SK-N-SH (cell line): Measurements from ENCODE around the gene WDR7. TPM values are rescaled to one million over a fixed set of nuclear protein-coding genes. Genes with fewer than 3 reads are reported as not detected.

Source experiments
- CTCF ChIA-PET: fragments of 300-600, 350-600 bp; formaldehyde crosslinking; extraction: SDS; loops from one replicate; lab custom pipeline; 2021; lab: Yijun Ruan, JAX
- POLR2A ChIA-PET: fragments of 350-600 bp; sonication (Branson Sonifier 250); formaldehyde crosslinking; extraction: SDS; loops from one replicate; lab custom pipeline; 2020; ENCODE audit warnings: antibody characterized with exemption, inconsistent platforms; lab: Yijun Ruan, JAX
- DNase-seq: peaks from one replicate; pipeline ENCODE4 v3.0.0; 2012
- H2AFZ ChIP-seq: fragments of 200-600 bp; sonication (generic); 2 replicates; pipeline ENCODE4 v1.8.1; 2016; ENCODE audit warnings: antibody characterized with exemption, mild to moderate bottlenecking, low read depth
- H3F3A ChIP-seq: fragments of 200-600 bp; sonication (generic); replicated peaks from 2 replicates; pipeline ENCODE3; 2016; ENCODE audit warnings: antibody characterized with exemption, mild to moderate bottlenecking; ENCODE audit not compliant: insufficient read depth
- H3K27ac ChIP-seq, 2 experiments: fragments of 200-500 bp in 1 of 2; fragments of 200-600 bp in 1 of 2; sonication (Bioruptor generic) in 1 of 2; sonication (generic), shearing (Covaris generic) in 1 of 2; 2 replicates each; pipeline versions ENCODE4 v1.5.1 to v1.6.1; 2014 to 2016; ENCODE audit warnings: low read depth in 2 of 2, inconsistent platforms in 1 of 2, low read length in 1 of 2, mild to moderate bottlenecking in 1 of 2, mixed read lengths in 1 of 2
- H3K27me3 ChIP-seq: fragments of 200-600 bp; sonication (generic), shearing (Covaris generic); 2 replicates; pipeline ENCODE4 v1.6.1; 2016; ENCODE audit warnings: mixed run types; ENCODE audit not compliant: insufficient read depth
- H3K36me3 ChIP-seq, 2 experiments: fragments of 200-500 bp in 1 of 2; fragments of 200-600 bp in 1 of 2; sonication (Bioruptor generic) in 1 of 2; sonication (generic) in 1 of 2; replicated peaks in 1 of 2; 2 replicates each; pipeline versions ENCODE3 to v1.5.1; 2014 to 2016; ENCODE audit warnings: low read length in 1 of 2, mild to moderate bottlenecking in 1 of 2; ENCODE audit not compliant: insufficient read depth in 2 of 2, control insufficient read depth in 1 of 2
- H3K4me1 ChIP-seq, 2 experiments: fragments of 200-500 bp in 1 of 2; fragments of 200-600 bp in 1 of 2; sonication (Bioruptor generic) in 1 of 2; sonication (generic), shearing (Covaris generic) in 1 of 2; 2 replicates each; pipeline versions ENCODE4 v1.5.1 to v1.6.1; 2014 to 2016; ENCODE audit warnings: low read depth in 1 of 2, low read length in 1 of 2, mixed run types in 1 of 2; ENCODE audit not compliant: insufficient read depth in 2 of 2, control insufficient read depth in 1 of 2
- H3K4me2 ChIP-seq: fragments of 200-600 bp; sonication (generic), shearing (Covaris generic); 2 replicates; pipeline ENCODE4 v1.6.1; 2017; ENCODE audit warnings: mixed run types
- H3K4me3 ChIP-seq, 2 experiments: fragments of 200-500 bp in 1 of 2; fragments of 200-600 bp in 1 of 2; sonication (Bioruptor generic) in 1 of 2; sonication (generic), shearing (Covaris generic) in 1 of 2; 2 replicates each; pipeline versions ENCODE4 v1.5.1 to v1.8.1; 2014 to 2016; ENCODE audit warnings: low read depth in 2 of 2, inconsistent platforms in 1 of 2, low read length in 1 of 2, mild to moderate bottlenecking in 1 of 2, mixed read lengths in 1 of 2, moderate library complexity in 1 of 2
- H3K79me2 ChIP-seq: fragments of 200-600 bp; sonication (generic); 2 replicates; pipeline ENCODE4 v1.8.1; 2017; ENCODE audit warnings: mild to moderate bottlenecking; ENCODE audit not compliant: insufficient read depth
- H3K9ac ChIP-seq: fragments of 200-600 bp; sonication (generic); 2 replicates; pipeline ENCODE4 v1.6.1; 2017; ENCODE audit warnings: mixed run types
- H3K9me2 ChIP-seq: fragments of 200-600 bp; sonication (generic); 2 replicates; pipeline ENCODE4 v1.6.1; 2017; ENCODE audit warnings: mixed run types
- H3K9me3 ChIP-seq: fragments of 200-600 bp; sonication (generic); 2 replicates; pipeline ENCODE4 v1.6.1; 2017; ENCODE audit warnings: mixed run types, mild to moderate bottlenecking, moderate library complexity
- H4K20me1 ChIP-seq: fragments of 200-600 bp; sonication (generic); 2 replicates; pipeline ENCODE4 v1.6.1; 2017; ENCODE audit warnings: mild to moderate bottlenecking, mixed run types; ENCODE audit not compliant: insufficient read depth
- CTCF ChIP-seq: fragments of 200-600 bp; sonication (generic); IDR thresholded peaks from 2 replicates; pipeline ENCODE4 v1.6.1; 2017; ENCODE audit warnings: antibody characterized with exemption, mild to moderate bottlenecking, moderate library complexity
- FOXJ3 ChIP-seq: sonication (generic); formaldehyde crosslinking; IDR thresholded peaks from 2 replicates; pipeline ENCODE4 v1.5.1; 2020; ENCODE audit warnings: mild to moderate bottlenecking, missing genetic modification reagents
- MAX ChIP-seq: IDR thresholded peaks from 2 replicates; pipeline ENCODE4 v1.4.0; 2012; ENCODE audit warnings: low read depth
- POLR2AphosphoS5 ChIP-seq: IDR thresholded peaks from 2 replicates; pipeline ENCODE4 v1.6.1; 2012; ENCODE audit warnings: low read depth, low read length
- RAD21 ChIP-seq: IDR thresholded peaks from 2 replicates; pipeline ENCODE4 v1.6.1; 2012; ENCODE audit warnings: mild to moderate bottlenecking, low read length
- RCOR1 ChIP-seq: fragments of 150-350 bp; IDR thresholded peaks from 2 replicates; pipeline ENCODE4 v1.6.1; 2017; ENCODE audit warnings: antibody characterized with exemption, low read length
- REST ChIP-seq: IDR thresholded peaks from 2 replicates; pipeline ENCODE4 v1.6.1; 2012; ENCODE audit warnings: mild to moderate bottlenecking, low read depth, low read length, moderate library complexity
- RFX5 ChIP-seq: IDR thresholded peaks from 2 replicates; pipeline ENCODE4 v1.6.1; 2012; ENCODE audit warnings: mild to moderate bottlenecking, improper control_type of control experiment, low read length
- SMC3 ChIP-seq: IDR thresholded peaks from 2 replicates; pipeline ENCODE4 v1.6.1; 2012; ENCODE audit warnings: low read depth, low read length, improper control_type of control experiment
- TCF12 ChIP-seq: IDR thresholded peaks from 2 replicates; pipeline ENCODE4 v1.4.0; 2012
- ZBTB33 ChIP-seq: IDR thresholded peaks from 2 replicates; pipeline ENCODE4 v1.4.0; 2012; ENCODE audit warnings: low read depth, borderline replicate concordance
- WGBS: methylation state at CpG from one replicate; pipeline ENCODE4 v1.1.6; 2017; ENCODE audit warnings: low lambda C conversion rate; 5-methylcytosine and 5-hydroxymethylcytosine counted together
- polyA plus RNA-seq, 3 experiments: library from polyadenylated mRNA; depleted of rRNA; stranded (reverse); fragments of >200 nt; gene quantifications; 2 replicates each; pipeline ENCODE4 v1.2.3, GENCODE V29; 2012

The WDR7 gene
- polyA plus RNA-seq, 1 of the 3 experiments (the other 2 are of a cell fraction), result 4.1 TPM

- TF ChIP-seq REST (no peak), TCF12 (no peak), ZBTB33 (no peak)
Measured at GRCh38 chr18:56861244-56861643, 210.1 kb downstream of the WDR7 start (continued).

GRCh38 chr18:56869189-56869777, 218.1 kb downstream of the WDR7 start:
- ChIA-PET POLR2A (interaction anchor here (1.1 kb wide), 1 partner anchor 569 kb away, joined by 3 read pairs; no protein-coding TSS in a partner anchor), CTCF (interaction anchor here (0.6 to 4.4 kb wide), 47 partner anchors 9 to 717 kb away, joined by 3 to 72 read pairs (median 4); partner anchors contain the start of genes FECH and ONECUT2)
- no peaks in the 10 kb centered on the region for H4K20me1 ChIP-seq
- H3K9me2 ChIP-seq, result no peaks in the 10 kb centered on the region
- 48% methylated on average over 2 of the region's 2 CpGs for WGBS
- no peak overlapping the region for H3K4me2 ChIP-seq
- no peak overlapping the region for H3K4me3 ChIP-seq
- no peak overlapping the region for H3K27ac ChIP-seq
- no peak overlapping the region for H3K9ac ChIP-seq
- peaks cover 0 to 4% of the 10 kb centered on the region in 2 experiments; a peak in 1 of 4 replicates for H3K4me1 ChIP-seq
- H3K79me2 ChIP-seq, result no peaks in the 10 kb centered on the region
- H3F3A ChIP-seq, result no peaks in the 10 kb centered on the region
- H2AFZ ChIP-seq, result no peak overlapping the region
- H3K36me3 ChIP-seq, result no peaks in the 10 kb centered on the region
- no peaks in the 10 kb centered on the region for H3K9me3 ChIP-seq
- H3K27me3 ChIP-seq, result no peaks in the 10 kb centered on the region
- peak; percentile 33 for DNase-seq
- TF ChIP-seq MAX, result no peak
- TF ChIP-seq RFX5, result peak; percentile 34; the same call in 1 of the 2 replicates
- TF ChIP-seq CTCF, result peak; percentile 89
- TF ChIP-seq SMC3, result peak; percentile 77
- TF ChIP-seq POLR2AphosphoS5, result no peak
- peak; percentile 50; the same call in 1 of the 2 replicates for TF ChIP-seq RCOR1
- TF ChIP-seq RAD21, result peak; percentile 88
- 0 out of 2 replicates have a peak, but pooled peaks have one; percentile 43 for TF ChIP-seq FOXJ3 (CRISPR knock-in tag)
